HL-60/S4 treated with retinoic acid at 250 ng/mL for 4 days and 3 days (cell line): ENCODE measurements around the gene TUBB4A.

Source experiments
- in situ Hi-C: fragments of 300-500 bp; cut with MboI; formaldehyde crosslinking; loops from 2 replicates; pipeline ENCODE4 v1.7.0; 2022; ENCODE audit warnings: low sequenced_read_pairs

Gene TUBB4A

DNA sequence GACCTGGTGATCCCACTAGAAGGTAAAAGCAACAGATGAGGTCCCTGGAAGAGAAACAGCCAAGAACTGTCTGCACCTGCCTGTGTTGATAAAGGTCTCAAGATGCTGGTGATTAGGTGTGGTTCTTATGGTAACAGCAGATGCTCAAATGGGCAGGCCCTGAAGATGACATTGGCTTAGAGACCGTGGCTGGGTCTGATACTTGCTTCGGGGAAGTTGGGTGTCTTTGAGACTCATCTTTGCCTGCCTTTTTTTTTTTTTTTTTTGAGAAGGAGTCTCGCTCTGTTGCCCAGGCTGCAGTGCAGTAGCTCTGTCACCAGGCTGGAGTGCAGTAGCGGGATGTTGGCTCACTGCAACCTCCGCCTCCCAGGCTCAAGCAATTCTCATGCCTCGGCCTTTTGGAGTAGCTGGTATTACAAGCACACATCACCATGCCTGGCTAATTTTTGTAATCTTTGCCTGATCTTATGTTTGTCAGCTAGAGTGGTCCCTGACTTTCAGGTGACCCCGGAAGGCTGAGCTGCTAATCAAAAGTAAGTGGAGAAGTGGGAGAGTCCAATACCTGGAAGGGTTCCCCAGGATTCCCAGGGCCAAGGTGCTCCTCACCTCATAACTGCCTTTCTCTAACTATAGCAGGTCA lies 50.4 kb downstream of the TUBB4A start:
- in situ Hi-C loops: no loop called here

DNA sequence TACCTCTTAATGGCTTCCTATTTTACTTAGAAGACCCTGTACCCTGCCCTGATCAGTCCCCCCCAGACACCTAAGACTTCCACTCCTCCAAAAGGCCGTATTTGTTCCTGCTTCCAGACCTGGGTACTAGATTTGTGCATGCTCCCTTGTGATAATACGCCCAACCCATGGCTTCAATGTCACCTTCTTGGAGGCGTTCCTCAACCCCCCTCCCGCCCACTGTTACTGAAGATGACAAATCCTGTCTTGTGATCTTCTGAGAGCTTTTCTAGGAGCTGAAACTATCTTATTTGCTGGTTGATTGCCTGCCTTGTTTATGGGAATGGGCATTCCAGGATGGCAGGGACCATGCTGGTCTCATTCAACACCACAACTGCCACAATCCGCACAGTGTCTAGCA lies 51.9 kb downstream of the TUBB4A start:
- in situ Hi-C loops: no loop called here

DNA sequence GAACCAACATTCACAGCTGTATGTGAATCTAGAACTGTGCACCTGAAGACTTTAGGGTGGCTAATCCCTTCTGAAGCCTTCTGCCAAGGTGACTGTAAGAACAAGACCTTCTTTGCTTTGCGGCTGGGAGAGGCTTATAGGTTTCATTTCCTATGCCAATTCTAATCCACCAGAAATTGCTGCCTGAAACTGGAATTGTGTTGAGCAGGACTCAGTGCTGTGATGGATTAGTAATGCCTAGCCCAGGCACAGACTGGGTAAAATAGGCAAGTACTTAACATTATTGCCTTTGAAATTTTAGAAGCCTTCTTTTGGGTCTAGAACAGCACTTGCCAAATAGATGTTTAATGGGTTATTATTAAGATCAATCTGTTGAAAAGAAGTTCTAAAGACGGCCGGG lies 54.1 kb downstream of the TUBB4A start:
- in situ Hi-C loops: no loop called here

DNA sequence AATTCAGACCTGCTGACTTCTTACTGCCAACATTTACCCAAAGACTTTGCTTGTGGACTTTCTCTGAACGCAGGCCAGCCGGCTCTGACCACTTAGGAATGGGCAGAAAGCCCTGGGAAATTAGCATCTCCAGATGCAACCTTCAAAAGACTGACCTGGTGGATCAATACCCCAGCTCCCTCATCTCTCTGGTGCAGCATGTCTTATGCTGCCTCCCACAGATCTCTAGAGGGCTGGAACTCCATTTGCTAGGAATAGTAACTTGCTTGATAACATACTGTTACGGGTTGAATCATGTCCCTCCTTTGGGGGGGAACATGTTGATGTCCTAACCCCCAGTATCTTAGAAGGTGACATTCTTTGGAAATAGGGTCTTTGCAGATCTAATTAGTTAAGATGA lies 55.7 kb downstream of the TUBB4A start:
- in situ Hi-C loops: no loop called here
